ENCODE measurements around the gene LTK.

Gene LTK

DNA sequence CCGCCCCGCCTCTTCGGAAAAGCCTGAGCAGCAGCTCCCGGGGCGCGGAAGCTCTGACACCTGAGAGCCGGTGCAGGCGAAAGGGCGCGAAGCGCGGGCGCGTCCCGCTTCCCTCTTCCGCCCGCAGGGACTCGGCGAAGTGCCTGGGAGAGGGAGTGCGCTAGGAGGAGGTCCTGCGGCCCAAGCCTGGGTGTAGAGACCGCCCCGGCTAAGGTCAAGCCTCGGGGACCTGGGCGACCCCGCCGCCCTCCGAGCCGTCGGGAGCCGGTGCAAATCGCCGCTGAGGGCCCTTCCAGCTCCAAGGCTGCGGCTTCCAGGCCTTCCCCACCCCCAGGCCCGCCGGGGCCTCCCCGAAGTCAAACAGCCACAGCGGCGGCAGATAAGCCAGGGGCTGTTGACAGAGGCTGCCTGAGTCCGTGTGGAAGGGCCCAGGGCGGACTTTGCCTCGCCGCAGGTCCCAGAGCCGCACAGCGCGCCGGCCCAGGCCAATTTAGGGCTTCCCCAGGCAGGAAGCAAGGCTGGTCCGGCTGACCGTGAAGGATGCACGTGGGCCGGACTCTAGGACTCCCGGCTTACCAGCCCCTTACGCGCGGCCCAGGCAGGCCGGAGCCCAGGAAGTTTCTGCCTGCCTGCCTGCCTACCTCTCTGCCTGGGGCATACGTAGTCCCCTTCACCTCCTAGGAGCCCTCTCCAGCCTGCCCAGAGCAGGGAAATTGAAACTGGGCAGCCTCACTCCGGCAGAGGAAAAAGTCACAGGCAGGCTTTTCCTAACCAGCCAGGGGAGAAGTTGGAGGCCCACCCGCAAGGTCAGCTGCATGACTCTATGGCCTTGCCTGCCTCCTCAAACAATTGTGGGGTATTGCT lies 17.7 kb downstream of the LTK start:
- no peak for TF ChIP-seq EZH2phosphoT487 (IDR thresholded peaks at IDR 0.05; ENCODE audit: low read length)
- H3K27me3 ChIP-seq (replicated peaks; ENCODE audit: insufficient read depth, low read length) = no peaks in the 10 kb centered on the region
- H3K36me3 ChIP-seq (replicated peaks; ENCODE audit: insufficient read depth, low read length) = no peaks in the 10 kb centered on the region
- H3K4me2 ChIP-seq (ENCODE audit: low read depth, low read length) = no peak overlapping the region
- no peak overlapping the region for H2AFZ ChIP-seq (ENCODE audit: low read length)
- H3K9me3 ChIP-seq (replicated peaks; ENCODE audit: insufficient read depth, low read length) = no peaks in the 10 kb centered on the region
- no peak overlapping the region for H3K4me3 ChIP-seq (ENCODE audit: low read length)
- no peaks in the 10 kb centered on the region for H3K9me2 ChIP-seq (replicated peaks; ENCODE audit: insufficient read depth, low read length)
- H4K20me1 ChIP-seq (ENCODE audit: insufficient read depth, low read length) = no peaks in the 10 kb centered on the region
- H3K4me1 ChIP-seq (ENCODE audit: low read length) = peaks cover 5% of the 10 kb centered on the region; the same call in 1 of the 2 replicates
- no peak for DNase-seq
- H3F3A ChIP-seq (ENCODE audit: insufficient read depth, low read length) = peaks cover 12% of the 10 kb centered on the region; the same call in 1 of the 2 replicates
- no peaks in the 10 kb centered on the region for H3K79me2 ChIP-seq (ENCODE audit: low read length)
- no peak overlapping the region for H3K27ac ChIP-seq (ENCODE audit: low read length)
- no peak overlapping the region for H3K9ac ChIP-seq (ENCODE audit: low read length)

DNA sequence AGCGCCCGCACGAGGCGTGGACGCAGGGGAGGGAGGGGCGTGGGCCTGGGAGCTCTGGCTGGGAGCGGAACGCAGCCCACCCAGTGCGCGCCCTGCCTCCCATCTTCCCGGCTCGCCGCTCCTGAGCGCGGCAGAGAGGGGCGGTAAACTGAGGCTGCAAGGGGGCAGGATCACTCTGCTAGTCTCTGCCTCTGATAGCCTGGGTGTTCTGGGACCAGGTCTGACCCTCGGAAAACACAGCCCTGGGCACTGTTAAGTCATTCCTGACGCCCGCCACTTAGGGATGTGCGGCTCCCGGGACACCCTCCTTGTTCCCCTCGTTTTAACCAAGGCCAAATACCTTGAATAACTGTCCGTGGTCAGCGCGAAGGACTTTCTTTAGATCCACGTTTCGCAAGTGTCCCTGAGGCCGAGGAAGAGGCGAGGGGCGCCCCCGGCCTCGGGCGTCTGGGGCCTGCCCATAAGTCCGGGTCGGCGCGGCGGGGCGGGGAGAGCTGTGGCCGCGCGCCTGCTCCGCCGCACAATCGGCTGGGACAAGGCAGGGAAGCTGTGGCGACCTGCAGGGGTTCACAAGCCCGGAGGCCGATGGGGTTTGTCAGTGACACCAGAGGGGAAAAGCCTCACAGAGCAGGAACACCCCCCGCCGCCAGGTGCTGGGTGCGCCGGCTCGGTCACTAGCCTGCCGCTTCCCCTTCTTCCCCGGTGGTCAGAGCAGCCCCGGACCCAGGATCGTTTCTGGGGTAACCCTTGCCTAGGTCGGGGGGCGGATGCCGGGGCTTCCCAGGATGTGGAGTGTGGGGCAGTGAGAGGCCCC lies 18.5 kb downstream of the LTK start:
- H3K27me3 ChIP-seq (replicated peaks; ENCODE audit: insufficient read depth, low read length) = no peaks in the 10 kb centered on the region
- no peak overlapping the region for H3K27ac ChIP-seq (ENCODE audit: low read length)
- peak overlapping the region; percentile 99; the same call in 1 of the 2 replicates for H3K4me2 ChIP-seq (ENCODE audit: low read depth, low read length)

DNA sequence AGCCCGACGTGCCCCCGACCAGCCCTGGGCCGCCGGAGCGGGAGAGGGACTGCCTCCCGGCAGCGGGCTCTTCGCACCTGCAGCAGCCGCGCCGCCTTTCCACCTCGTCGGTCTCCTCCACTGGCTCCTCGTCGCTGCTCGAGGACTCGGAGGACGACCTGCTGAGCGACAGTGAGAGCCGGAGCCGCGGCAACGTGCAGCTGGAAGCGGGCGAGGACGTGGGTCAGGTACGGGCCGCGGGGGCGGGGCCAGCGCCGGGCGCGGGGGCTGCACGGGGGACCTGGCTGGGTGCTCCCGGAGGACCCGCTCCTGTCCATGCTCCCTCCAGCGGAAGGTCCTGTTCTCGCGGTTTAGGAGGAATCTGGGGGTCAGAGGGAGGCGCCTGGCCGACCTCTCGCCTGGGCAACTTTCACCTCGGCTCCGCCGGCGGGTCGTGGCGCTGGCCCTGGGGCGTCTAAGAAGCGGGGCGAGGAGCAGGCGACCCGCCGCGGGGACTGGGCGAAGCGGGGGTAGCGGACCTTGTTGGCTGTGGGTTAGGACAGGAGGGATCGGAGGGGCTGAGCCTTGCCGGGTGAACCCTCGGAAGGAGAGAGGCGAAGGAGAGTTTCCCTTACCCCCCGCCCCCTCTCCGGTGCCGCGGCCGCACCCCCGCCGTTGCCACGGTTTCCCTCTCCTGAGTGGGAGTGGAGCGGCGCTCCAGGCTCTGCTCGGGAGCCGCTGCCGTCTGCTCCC lies 19.3 kb downstream of the LTK start:
- no peaks in the 10 kb centered on the region for H3K27me3 ChIP-seq (replicated peaks; ENCODE audit: insufficient read depth, low read length)

More for the DNA sequence above, 18.5 kb downstream of the LTK start:
- H3F3A ChIP-seq (ENCODE audit: insufficient read depth, low read length) = peaks cover 12% of the 10 kb centered on the region; the same call in 1 of the 2 replicates
- TF ChIP-seq EZH2phosphoT487 (IDR thresholded peaks at IDR 0.05; ENCODE audit: low read length) = no peak
- TF ChIP-seq EZH2 (optimal IDR thresholded peaks at IDR 0.05; ENCODE audit: low read depth, low read length) = no peak
- TF ChIP-seq, protein P1, sequence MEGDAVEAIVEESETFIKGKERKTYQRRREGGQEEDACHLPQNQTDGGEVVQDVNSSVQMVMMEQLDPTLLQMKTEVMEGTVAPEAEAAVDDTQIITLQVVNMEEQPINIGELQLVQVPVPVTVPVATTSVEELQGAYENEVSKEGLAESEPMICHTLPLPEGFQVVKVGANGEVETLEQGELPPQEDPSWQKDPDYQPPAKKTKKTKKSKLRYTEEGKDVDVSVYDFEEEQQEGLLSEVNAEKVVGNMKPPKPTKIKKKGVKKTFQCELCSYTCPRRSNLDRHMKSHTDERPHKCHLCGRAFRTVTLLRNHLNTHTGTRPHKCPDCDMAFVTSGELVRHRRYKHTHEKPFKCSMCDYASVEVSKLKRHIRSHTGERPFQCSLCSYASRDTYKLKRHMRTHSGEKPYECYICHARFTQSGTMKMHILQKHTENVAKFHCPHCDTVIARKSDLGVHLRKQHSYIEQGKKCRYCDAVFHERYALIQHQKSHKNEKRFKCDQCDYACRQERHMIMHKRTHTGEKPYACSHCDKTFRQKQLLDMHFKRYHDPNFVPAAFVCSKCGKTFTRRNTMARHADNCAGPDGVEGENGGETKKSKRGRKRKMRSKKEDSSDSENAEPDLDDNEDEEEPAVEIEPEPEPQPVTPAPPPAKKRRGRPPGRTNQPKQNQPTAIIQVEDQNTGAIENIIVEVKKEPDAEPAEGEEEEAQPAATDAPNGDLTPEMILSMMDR (IDR thresholded peaks at IDR 0.05; ENCODE audit: low read length) = no peak
- peaks cover 5% of the 10 kb centered on the region; the same call in 1 of the 2 replicates for H3K4me1 ChIP-seq (ENCODE audit: low read length)
- no peaks in the 10 kb centered on the region for H3K79me2 ChIP-seq (ENCODE audit: low read length)
- no peaks in the 10 kb centered on the region for H3K9me2 ChIP-seq (replicated peaks; ENCODE audit: insufficient read depth, low read length)
- no peak for DNase-seq
- H3K4me3 ChIP-seq (ENCODE audit: low read length) = no peak overlapping the region
- no peak overlapping the region for H2AFZ ChIP-seq (ENCODE audit: low read length)
- H3K9me3 ChIP-seq (replicated peaks; ENCODE audit: insufficient read depth, low read length) = no peaks in the 10 kb centered on the region
- no peaks in the 10 kb centered on the region for H4K20me1 ChIP-seq (ENCODE audit: insufficient read depth, low read length)
- H3K9ac ChIP-seq (ENCODE audit: low read length) = no peak overlapping the region
- H3K36me3 ChIP-seq (replicated peaks; ENCODE audit: insufficient read depth, low read length) = no peaks in the 10 kb centered on the region

More for the DNA sequence above, 19.3 kb downstream of the LTK start:
- Histone ChIP-seq H3K36me3 (replicated peaks; ENCODE audit: insufficient read depth, low read length) (no peaks in the 10 kb centered on the region), H3K4me1 (ENCODE audit: low read length) (peaks cover 5% of the 10 kb centered on the region; the same call in 1 of the 2 replicates), H3K4me3 (ENCODE audit: low read length) (peak overlapping the region; percentile 64), H3F3A (ENCODE audit: insufficient read depth, low read length) (peaks cover 12% of the 10 kb centered on the region; the same call in 1 of the 2 replicates), H3K27ac (ENCODE audit: low read length) (no peak overlapping the region), H2AFZ (ENCODE audit: low read length) (peak overlapping the region; percentile 80), H3K9me2 (replicated peaks; ENCODE audit: insufficient read depth, low read length) (no peaks in the 10 kb centered on the region), H3K79me2 (ENCODE audit: low read length) (no peaks in the 10 kb centered on the region), H4K20me1 (ENCODE audit: insufficient read depth, low read length) (no peaks in the 10 kb centered on the region), H3K9ac (ENCODE audit: low read length) (no peak overlapping the region; the same call in 1 of the 2 replicates), H3K9me3 (replicated peaks; ENCODE audit: insufficient read depth, low read length) (no peaks in the 10 kb centered on the region), H3K4me2 (ENCODE audit: low read depth, low read length) (peak overlapping the region; percentile 99)
- peak; percentile 48 for DNase-seq
- TF ChIP-seq EZH2phosphoT487 (IDR thresholded peaks at IDR 0.05; ENCODE audit: low read length) (no peak), EZH2 (optimal IDR thresholded peaks at IDR 0.05; ENCODE audit: low read depth, low read length) (no peak)
- TF ChIP-seq, protein P1 (IDR thresholded peaks at IDR 0.05; ENCODE audit: low read length) = no peak

Data from MM.1S (cell line).